NCI-H526 treated with DMSO at 0.1 percent for 48 hours (cell line): ENCODE measurements around the gene DST.

Source experiments
- DNase-seq: peaks from one replicate; lab custom pipeline; 2025; lab: John Stamatoyannopoulos, UW

Gene DST

GRCh38 chr6:56480654-56481337 lies 161.9 kb downstream of the DST start:
- no peak for DNase-seq

GRCh38 chr6:56480246-56480645 lies 162.4 kb downstream of the DST start:
- no peak for DNase-seq

- DNase-seq: no peak
Measured at GRCh38 chr6:56479381-56479780, 163.3 kb downstream of the DST start.

GRCh38 chr6:56478202-56478601 lies 164.5 kb downstream of the DST start:
- no peak for DNase-seq

DNA sequence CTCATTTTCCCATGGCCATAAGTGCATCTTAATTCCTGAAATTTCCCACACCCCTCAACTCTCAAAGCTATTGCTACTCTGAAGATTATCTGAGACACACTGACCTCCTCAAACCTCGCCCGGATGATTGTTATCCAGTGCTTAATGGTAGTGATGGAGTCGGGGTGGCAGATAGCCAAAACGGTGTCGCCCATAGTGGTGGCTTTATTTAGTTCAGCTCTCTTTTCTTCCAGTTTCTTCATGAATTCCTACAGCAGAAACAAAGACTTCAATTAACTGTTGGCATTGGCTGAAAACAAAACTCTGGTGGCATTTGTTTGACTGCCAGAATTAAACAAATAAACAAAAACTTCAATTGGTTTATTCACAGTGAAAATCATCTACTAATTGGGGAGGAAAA lies 165.4 kb downstream of the DST start:
- DNase-seq: no peak

DNA sequence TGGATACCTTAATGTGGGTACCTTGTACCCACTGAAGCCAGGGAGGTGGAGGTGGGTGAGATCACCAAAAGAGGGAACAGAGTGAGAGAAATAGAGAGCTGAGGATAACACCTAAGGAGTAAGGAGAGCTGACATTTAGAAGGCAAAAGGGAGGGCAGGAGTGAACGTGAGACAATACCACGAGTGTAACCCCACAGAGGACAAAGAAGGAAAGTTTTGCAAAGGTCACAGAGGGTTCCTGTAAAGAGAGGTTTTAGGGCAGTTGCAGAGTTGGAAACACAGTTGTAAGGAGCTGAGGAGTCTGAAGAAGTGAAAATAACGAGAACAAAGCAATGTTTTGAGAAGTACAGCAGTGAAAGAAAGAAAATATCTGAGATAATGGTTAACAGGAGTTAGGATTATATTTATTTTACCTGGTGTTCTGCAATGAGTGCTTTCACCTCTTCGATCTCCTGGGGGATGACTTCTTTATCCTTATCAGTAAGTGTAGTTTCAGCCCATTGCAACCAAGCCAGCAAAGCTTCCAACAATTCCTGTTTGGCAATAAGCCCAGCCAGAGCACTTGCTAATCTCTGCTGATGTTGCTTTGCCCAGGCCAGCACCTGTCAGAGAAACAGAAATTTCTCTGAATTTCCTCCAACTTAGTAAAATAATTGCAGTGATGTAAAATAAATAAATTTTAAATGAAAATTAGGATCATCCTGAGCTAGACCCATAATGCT lies 166.8 kb downstream of the DST start:
- no peak for DNase-seq

DNA sequence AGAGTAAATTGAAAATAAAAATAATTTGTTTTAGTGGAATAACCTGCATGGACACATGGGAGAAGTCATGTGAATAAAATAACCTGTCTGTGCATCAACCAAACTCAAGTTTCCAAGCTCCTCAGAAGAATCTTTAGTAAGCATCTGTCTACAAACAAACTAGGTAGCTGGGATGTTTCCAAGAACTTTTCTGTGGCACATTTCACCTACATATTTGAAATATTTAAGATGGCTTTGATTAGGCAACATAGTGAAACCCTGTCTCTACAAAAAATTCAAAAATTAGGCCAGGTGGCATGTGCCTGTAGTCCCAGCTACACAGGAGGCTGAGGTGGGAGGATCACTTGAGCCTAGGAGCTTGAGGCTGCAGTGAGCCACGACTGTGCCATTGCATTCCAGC lies 168.2 kb downstream of the DST start:
- DNase-seq: no peak

- no peak for DNase-seq
Measured at GRCh38 chr6:56463443-56463842, 179.2 kb downstream of the DST start.

DNA sequence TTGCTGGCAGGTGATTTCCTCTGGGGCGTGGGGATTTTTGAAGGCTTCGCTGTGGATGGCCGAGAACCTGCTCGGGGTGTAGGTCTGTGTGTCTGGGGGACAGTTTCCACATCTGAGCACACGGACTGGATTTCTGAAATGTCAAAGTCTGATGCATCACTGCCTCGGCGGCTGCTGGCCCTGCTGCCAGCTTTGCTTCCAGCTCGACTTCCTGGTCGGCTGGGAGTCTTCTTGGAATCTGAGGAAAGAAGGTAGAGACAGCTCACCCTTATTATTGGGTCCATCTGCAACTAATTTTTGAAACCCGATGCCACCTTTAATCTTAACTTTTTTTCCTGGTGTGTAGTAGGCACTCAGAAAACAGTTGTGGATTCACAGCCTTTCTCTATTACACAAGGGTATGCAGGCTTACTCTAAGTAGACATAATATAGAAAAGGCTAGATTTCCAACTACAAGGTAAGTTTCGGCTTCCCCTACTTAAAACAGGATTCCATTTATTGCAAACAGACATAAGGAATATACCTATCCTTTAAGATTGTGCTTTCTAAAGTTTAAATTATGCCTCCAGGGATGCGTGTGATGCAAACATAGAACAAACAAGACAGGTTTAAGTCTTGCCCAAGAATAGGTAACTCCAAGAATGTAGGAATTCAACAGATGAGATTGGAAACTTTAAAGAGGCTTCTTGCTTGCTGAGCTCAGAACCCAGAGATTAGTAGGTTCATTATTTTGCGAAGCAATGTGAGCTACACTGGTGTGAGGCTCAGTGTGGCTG lies 183.5 kb downstream of the DST start:
- no peak for DNase-seq

DNA sequence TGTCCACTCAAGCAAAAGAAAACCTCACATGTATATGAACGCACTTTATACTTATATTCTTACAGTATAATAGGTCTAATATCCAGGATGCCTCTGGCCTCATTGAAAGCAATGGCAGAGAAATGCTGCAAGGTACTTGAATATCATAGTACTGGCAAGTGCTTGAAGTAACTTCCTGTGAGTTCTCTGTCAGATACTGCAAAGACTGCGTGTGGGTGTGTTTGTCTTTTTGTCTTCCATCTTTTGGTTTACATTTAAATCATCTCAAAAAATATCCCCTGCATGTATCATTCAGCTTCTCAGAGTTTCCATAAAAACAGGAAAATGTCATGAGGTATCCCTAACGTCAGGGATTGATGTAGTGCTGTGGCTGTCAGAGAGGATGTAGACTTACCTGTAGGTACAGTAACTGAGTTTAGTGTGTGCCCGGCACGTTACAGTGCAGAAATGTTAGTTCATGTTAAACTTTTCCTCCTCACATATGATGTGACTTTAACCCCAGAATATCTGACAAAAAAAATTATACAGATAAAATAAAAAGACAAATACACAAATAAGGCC lies 184.3 kb downstream of the DST start:
- DNase-seq: no peak

GRCh38 chr6:56456785-56457184 lies 185.9 kb downstream of the DST start:
- no peak for DNase-seq

DNA sequence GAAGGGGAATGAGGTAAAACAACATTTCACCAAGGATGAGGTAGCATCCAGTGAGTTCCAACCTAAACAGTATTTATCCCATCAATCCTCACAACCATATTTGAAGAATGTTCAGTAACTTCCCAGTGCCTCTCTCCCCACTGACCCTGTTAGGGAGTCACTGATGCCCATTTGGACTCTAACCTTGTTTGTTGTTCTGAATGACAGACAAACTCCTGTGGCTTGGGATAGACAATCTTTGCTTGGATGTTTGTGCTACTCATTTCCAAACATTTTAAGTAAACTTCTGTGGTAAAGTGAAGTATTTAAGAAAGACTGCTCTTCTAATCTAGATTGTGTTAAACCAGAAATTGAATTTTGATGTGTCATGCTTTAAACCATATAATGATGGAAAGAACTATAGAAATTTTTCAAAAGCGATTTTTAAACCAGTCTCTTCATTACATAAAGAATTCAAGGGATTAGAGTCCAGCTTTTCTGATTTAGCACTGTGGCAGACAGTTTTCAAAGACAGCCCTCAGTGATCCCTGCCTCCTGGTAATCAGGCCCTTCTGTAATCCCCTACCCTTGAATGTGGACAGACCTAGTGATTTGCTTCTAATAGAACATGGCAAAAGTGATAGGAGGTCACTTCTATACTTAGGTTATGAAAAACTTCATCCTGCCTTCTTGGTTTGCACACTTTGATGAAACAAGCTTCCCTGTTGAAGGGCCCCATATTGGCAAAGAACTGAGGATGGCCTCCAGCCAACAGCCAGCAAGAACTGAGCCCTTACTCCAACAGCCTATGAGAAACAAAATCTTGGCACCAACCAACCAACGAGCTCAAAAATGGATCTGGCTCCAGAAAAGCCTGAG lies 191.6 kb downstream of the DST start:
- no peak for DNase-seq

DNA sequence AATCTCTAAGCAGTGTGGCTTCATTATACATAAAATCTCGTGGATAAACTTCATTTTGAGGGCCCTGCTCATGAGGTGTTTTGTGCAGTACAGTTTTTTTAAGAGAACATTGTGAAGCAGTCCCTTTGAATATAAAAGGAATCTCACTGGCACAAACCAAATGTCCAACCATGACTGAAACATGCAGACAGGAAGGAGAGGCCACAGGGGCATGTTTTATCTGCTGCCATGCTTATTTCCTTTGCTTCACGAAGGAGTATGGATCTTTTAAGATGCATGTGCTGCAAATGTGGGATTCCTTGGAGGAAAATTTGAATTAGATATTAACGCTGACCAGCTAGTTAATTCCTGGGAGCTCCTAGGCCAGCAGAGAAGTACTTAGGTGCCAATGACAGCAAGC lies 192.3 kb downstream of the DST start:
- DNase-seq: no peak

GRCh38 chr6:56448046-56448445 lies 194.6 kb downstream of the DST start:
- no peak for DNase-seq

GRCh38 chr6:56445818-56446217 lies 196.9 kb downstream of the DST start:
- DNase-seq: no peak

GRCh38 chr6:56444855-56445254 lies 197.8 kb downstream of the DST start:
- DNase-seq: no peak

DNA sequence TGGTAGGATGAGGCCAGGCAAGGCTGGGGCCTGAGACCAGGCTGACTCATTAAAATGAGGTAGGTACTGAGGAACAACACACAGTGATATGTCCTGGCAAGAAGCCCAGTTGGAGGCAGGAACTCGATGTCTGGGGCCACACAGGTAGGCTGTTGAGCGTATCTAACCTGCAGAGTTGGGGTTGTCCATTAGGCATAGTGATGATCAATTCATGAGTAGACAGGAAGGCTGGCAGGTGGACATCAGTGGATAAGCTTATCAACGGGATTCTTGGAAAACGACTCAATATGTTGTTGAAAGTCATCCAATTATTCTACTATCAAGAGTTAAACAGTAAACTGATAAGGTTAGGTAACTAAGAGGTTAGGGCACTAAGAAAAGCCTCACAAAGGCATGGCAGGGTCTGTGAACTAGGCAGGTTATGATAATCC lies 202.1 kb downstream of the DST start:
- no peak for DNase-seq

- no peak for DNase-seq
Measured at GRCh38 chr6:56437171-56437900, 205.4 kb downstream of the DST start.

DNA sequence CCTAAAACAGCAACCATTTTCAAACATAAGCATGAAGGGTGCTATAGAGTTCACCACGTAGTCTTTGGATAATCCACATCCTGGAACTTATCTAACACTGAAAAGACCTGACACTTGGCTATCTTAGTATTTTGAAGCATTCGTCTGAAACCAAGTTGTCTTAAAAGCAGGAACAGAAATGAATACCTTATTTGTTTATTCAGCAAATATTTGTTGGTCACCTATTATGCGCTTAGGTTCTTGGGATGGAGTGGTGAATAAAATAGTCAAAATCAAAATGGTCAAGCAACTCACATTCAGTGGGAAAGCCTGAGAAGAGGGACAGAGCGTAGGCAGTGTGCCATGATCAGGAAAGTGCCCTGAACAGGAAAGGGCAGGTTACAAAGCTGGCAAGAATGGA lies 206.9 kb downstream of the DST start:
- DNase-seq: no peak

GRCh38 chr6:56435326-56435725 lies 207.4 kb downstream of the DST start:
- DNase-seq: no peak

DNA sequence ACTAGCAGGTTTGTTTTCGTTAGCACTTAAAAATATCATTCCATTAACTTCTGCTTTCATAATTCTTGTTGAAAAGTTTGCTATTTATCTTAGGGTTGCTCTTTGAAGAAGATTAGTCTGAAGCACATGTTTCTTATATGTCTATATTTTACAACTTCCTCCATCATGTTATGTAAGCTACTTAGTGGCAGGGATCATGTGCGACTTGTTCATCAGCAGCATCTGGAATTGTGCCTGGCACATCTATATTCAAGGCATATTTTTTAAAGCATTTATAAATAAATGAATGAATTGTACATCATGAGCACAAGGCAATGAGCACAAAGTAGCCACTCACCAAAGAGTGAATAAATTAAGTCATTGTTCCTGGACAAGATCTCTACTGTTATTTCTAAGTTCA lies 208.1 kb downstream of the DST start:
- DNase-seq: no peak
